Measurements from ENCODE around the gene SLC35F6.

GRCh38 chr2:26720322-26721114, 43.6 kb upstream of the SLC35F6 start:
- TF ChIP-seq EP300 (IDR thresholded peaks at IDR 0.05) (peak; percentile 54), POLR2A (IDR thresholded peaks at IDR 0.05) (no peak), CTCF (IDR thresholded peaks at IDR 0.05) (no peak), POLR2AphosphoS5 (IDR thresholded peaks at IDR 0.05) (no peak)

Data from suprapubic skin (tissue), 4 donors.